Keratinocyte (primary cell): Measurements from ENCODE around the gene KHNYN. TPM values are rescaled to one million over a fixed set of nuclear protein-coding genes. Genes with fewer than 3 reads are reported as not detected.

Experiments
- DNase-seq: peaks from one replicate; pipeline ENCODE4 v3.0.0-alpha.2; 2011; ENCODE audit warnings: low read depth, missing footprints, low spot score
- FAIRE-seq: peaks from 2 replicates; lab custom pipeline; 2011; peaks lifted over from hg19 to GRCh38; lab: Jason Lieb, UNC
- H2AFZ ChIP-seq: 2 replicates; pipeline ENCODE4 v1.6.0; 2012; ENCODE audit warnings: low read length, control low read depth, inconsistent platforms; ENCODE audit not compliant: control insufficient read depth
- H3K27ac ChIP-seq: 2 replicates; pipeline ENCODE4 v1.5.1; 2011; ENCODE audit warnings: low read length; ENCODE audit not compliant: control insufficient read depth, insufficient read depth
- H3K27me3 ChIP-seq: 3 replicates; pipeline ENCODE4 v1.6.0; 2011; ENCODE audit warnings: low read length; ENCODE audit not compliant: control insufficient read depth, insufficient read depth; ENCODE audit errors: extremely low read depth
- H3K36me3 ChIP-seq, 2 experiments: 2 replicates in 1 of 2; 3 replicates in 1 of 2; pipeline ENCODE4 v1.5.1; 2011; ENCODE audit warnings: low read length in 2 of 2, mild to moderate bottlenecking in 1 of 2; ENCODE audit not compliant: control insufficient read depth in 2 of 2, insufficient read depth in 2 of 2; ENCODE audit errors: extremely low read depth in 1 of 2
- H3K4me1 ChIP-seq: 3 replicates; pipeline ENCODE4 v1.5.1; 2011; ENCODE audit warnings: low read length; ENCODE audit not compliant: control insufficient read depth, insufficient read depth; ENCODE audit errors: extremely low read depth
- H3K4me2 ChIP-seq: 3 replicates; pipeline ENCODE4 v1.6.0; 2011; ENCODE audit warnings: low read depth, low read length; ENCODE audit not compliant: control insufficient read depth, insufficient read depth; ENCODE audit errors: extremely low read depth
- H3K4me3 ChIP-seq, 3 experiments: fragments of 200-600 bp in 1 of 3; sonication (generic) in 1 of 3; 2 replicates in 2 of 3; 3 replicates in 1 of 3; pipeline ENCODE4 v1.5.1; 2011 to 2016; ENCODE audit warnings: low read length in 3 of 3, mild to moderate bottlenecking in 3 of 3, control low read depth in 2 of 3, inconsistent platforms in 1 of 3, low read depth in 1 of 3, mixed read lengths in 1 of 3, mixed run types in 1 of 3, moderate library complexity in 1 of 3; ENCODE audit not compliant: control insufficient read depth in 2 of 3, insufficient read depth in 2 of 3; ENCODE audit errors: extremely low read depth in 1 of 3
- H3K79me2 ChIP-seq: 2 replicates; pipeline ENCODE4 v1.6.0; 2012; ENCODE audit warnings: low read length; ENCODE audit not compliant: control insufficient read depth, insufficient read depth
- H3K9ac ChIP-seq: 3 replicates; pipeline ENCODE4 v1.6.0; 2011; ENCODE audit warnings: low read length; ENCODE audit not compliant: control insufficient read depth, insufficient read depth; ENCODE audit errors: extremely low read depth
- H3K9me1 ChIP-seq: 3 replicates; pipeline ENCODE4 v1.6.0; 2011; ENCODE audit warnings: low read length; ENCODE audit not compliant: control insufficient read depth, insufficient read depth; ENCODE audit errors: extremely low read depth
- H3K9me3 ChIP-seq: 2 replicates; pipeline ENCODE4 v1.5.1; 2012; ENCODE audit warnings: low read depth, low read length; ENCODE audit not compliant: control insufficient read depth
- H4K20me1 ChIP-seq: 3 replicates; pipeline ENCODE4 v1.6.0; 2011; ENCODE audit warnings: low read length; ENCODE audit not compliant: control insufficient read depth, insufficient read depth; ENCODE audit errors: extremely low read depth
- CTCF ChIP-seq, 3 experiments: IDR thresholded peaks in 1 of 3; conservative IDR thresholded peaks in 1 of 3; optimal IDR thresholded peaks in 1 of 3; 2 replicates in 2 of 3; 3 replicates in 1 of 3; pipeline versions ENCODE3 to v1.5.1; 2011; ENCODE audit warnings: low read length in 3 of 3, mild to moderate bottlenecking in 3 of 3, moderate library complexity in 2 of 3, control low read depth in 1 of 3, inconsistent platforms in 1 of 3; ENCODE audit not compliant: insufficient read depth in 2 of 3; ENCODE audit errors: extremely low read depth in 1 of 3
- EZH2 ChIP-seq: IDR thresholded peaks from one replicate; pipeline ENCODE4 v1.6.1; 2012; ENCODE audit warnings: inconsistent platforms, mild to moderate bottlenecking, low read length, moderate library complexity
- dilution Hi-C: fragments of 300-500 bp; cut with MboI; formaldehyde crosslinking; loops from one replicate; pipeline ENCODE4 v1.7.0; 2020; ENCODE audit warnings: low sequenced_read_pairs; ENCODE audit not compliant: extremely low pct_ligation_motif_present
- polyA plus RNA-seq, 5 experiments: library from polyadenylated mRNA; depleted of rRNA in 3 of 5; stranded (reverse) in 3 of 5; stranded (forward) in 1 of 5; unstranded in 1 of 5; fragments of >200 nt; gene quantifications; 1 replicate in 1 of 5; 2 replicates in 3 of 5; 3 replicates in 1 of 5; pipeline versions ENCODE4 v1.2.1 to v1.2.3, GENCODE V29; 2011 to 2012; ENCODE audit warnings: missing spikeins in 2 of 5, low read depth in 1 of 5, low replicate concordance in 1 of 5

KHNYN gene
- polyA plus RNA-seq, 1 donor (not counting 4 experiments of a cell fraction or from before 2014, with no cell fraction given), result 26.0 TPM

GRCh38 chr14:24459331-24459730 lies 29.6 kb downstream of the KHNYN start:
- no peaks in the 10 kb centered on the region for H4K20me1 ChIP-seq
- no peak overlapping the region for H3K4me3 ChIP-seq
- H3K36me3 ChIP-seq, result no peaks in the 10 kb centered on the region
- no peaks in the 10 kb centered on the region for H3K79me2 ChIP-seq
- H3K27ac ChIP-seq, result no peak overlapping the region
- no peaks in the 10 kb centered on the region for H3K9me3 ChIP-seq
- no peak overlapping the region for H3K4me2 ChIP-seq
- no peaks in the 10 kb centered on the region for H3K27me3 ChIP-seq
- dilution Hi-C loops, result no loop called here
- DNase-seq, result no peak
- no peak for TF ChIP-seq CTCF (optimal IDR thresholded peaks at IDR 0.05 in 1 of 3, IDR thresholded peaks at IDR 0.05 in 1 of 3, conservative IDR thresholded peaks at IDR 0.05 in 1 of 3; ENCODE audit: extremely low read depth in 1 of 3, insufficient read depth in 2 of 3, low read length in 3 of 3)
- H3K4me1 ChIP-seq, result no peaks in the 10 kb centered on the region
- no peaks in the 10 kb centered on the region for H3K9me1 ChIP-seq
- FAIRE-seq, result no peak
- no peak overlapping the region for H2AFZ ChIP-seq
- no peak overlapping the region for H3K9ac ChIP-seq

DNA sequence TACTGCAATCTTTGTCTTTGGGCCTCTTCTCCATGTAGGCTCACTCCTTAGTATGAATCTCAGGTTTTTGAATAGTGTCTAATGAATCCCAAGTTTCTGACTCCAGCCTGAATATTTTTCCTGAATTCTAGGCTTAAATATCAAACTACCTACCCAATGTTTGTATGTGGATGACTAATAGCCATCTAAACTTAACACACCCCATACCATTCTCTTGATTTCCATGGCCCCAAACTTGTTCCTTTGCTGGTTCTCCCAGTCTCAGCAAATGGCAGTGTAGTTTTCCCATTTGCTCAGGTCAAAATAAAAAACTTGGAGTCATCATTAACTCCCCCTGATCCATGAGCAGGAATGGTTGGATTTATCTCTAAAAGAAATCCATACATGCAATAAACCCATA lies 31.6 kb downstream of the KHNYN start:
- H3K4me1 ChIP-seq, result no peaks in the 10 kb centered on the region
- DNase-seq, result no peak
- dilution Hi-C loops, result no loop called here

More for the DNA sequence above, 31.6 kb downstream of the KHNYN start:
- Histone ChIP-seq H3K27me3 (no peaks in the 10 kb centered on the region), H3K9me1 (no peaks in the 10 kb centered on the region), H3K9ac (no peak overlapping the region), H4K20me1 (no peaks in the 10 kb centered on the region), H3K79me2 (no peaks in the 10 kb centered on the region), H3K4me3 (no peak overlapping the region), H3K9me3 (no peaks in the 10 kb centered on the region), H2AFZ (no peak overlapping the region), H3K36me3 (no peaks in the 10 kb centered on the region), H3K27ac (no peak overlapping the region), H3K4me2 (no peak overlapping the region)
- FAIRE-seq, result no peak
- TF ChIP-seq CTCF (optimal IDR thresholded peaks at IDR 0.05 in 1 of 3, IDR thresholded peaks at IDR 0.05 in 1 of 3, conservative IDR thresholded peaks at IDR 0.05 in 1 of 3; ENCODE audit: extremely low read depth in 1 of 3, insufficient read depth in 2 of 3, low read length in 3 of 3), result no peak
- no peak for TF ChIP-seq EZH2
